ENCODE measurements around the gene TGFB1I1.
"Not testable (repeated sequence)": the region's sequence is repeated elsewhere in the genome, so short reads cannot be mapped to it uniquely, and the experiment has no call there.

TGFB1I1 gene

DNA sequence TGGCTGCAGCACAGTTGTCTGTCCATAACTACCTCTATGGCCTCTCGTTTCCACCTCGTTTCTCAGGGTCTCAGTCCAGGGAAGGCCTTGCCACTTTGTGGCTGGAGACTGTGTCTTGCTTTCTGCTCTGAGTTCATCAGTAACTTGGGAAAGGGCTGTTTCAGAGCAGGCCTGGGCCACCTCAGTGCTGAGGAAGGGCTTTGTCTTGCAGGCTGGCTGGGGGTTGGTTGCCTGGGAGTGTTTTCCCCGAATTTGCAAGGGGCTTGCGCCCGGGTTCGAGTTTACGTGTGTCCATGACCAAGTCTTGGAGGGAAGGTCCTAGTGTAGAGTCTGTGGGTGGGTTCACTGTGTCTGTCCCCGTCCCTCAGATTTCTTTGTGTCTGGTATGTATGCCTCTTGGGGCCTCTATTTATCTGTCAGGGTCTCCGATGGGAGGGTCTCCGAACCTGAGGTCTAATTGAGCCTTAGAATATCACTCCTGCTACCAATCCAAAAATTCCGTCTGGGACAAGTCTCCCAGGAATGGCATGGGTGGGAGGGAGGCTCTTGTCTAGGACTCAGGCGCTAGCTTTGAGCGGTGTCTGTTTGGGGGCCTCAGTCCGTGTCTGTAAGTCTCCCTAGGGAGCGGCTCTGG is 594 bp upstream of the TGFB1I1 start:
- no peak for DNase-seq (ENCODE audit: low spot score)

DNA sequence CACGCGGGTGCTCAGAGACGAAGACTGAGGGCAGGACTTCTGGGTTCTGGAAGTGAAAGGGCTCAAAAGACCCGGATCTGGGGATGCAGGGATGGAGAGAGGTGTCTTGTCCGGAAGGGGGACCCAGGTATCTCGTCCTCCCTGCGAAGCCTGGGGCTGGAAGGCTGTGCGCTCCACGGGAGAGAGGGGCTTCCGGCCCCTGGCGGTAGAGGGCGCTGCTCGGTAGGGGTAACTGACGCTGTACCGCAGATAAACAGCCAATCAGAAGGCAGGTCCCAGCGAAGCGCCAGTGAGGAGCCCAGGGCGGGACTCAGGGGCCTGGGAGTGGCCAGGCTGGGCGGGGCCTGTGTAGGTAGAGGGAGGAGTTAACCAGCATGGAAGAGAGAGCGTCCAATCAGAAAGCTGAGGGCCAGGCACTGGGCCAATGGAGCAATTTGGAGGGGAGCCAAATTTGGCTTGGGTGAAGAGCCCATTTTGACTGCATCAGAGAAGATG is 804 bp downstream of the TGFB1I1 start:
- DNase-seq (ENCODE audit: low spot score), result peak; percentile 32

DNA sequence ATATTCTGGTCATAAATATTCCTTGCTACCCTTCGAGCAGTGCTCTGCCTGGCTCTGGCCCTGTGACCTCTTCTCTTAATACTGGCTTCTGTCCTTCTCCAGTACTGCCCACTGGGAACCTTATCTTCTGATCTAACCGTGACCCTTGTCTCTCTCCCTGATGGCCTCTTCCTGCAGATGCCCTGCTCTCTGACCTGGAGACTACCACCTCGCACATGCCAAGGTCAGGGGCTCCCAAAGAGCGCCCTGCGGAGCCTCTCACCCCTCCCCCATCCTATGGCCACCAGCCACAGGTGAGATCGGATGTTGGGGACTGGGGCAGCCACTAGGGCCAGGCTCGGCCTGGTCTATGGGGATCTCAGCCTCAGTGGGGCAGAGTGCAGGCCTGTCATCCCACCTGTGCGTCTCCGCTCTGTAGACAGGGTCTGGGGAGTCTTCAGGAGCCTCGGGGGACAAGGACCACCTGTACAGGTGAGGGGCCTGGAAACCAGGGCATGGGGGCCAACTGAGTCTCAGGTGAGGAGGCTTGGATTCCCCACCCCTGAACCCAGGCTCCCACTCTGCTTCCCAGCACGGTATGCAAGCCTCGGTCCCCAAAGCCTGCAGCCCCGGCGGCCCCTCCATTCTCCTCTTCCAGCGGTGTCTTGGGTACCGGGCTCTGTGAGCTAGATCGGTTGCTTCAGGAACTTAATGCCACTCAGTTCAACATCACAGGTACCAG is 1.5 kb downstream of the TGFB1I1 start:
- DNase-seq (ENCODE audit: low spot score), result no peak

DNA sequence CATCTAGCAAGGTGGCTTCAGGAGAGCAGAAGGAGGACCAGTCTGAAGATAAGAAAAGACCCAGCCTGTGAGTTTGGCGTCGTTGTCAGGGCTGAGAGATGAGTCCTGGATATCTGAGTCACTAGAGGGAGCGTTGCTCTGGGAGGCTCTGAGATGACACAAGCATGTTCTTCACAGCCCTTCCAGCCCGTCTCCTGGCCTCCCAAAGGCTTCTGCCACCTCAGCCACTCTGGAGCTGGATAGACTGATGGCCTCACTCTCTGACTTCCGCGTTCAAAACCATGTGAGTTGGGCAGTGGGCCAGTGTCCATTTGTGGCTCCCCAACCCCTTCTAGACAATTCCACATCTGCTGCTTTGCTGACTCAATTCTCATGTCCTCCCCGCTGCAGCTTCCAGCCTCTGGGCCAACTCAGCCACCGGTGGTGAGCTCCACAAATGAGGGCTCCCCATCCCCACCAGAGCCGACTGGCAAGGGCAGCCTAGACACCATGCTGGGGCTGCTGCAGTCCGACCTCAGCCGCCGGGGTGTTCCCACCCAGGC is 2.3 kb downstream of the TGFB1I1 start:
- no peak for DNase-seq (ENCODE audit: low spot score)

DNA sequence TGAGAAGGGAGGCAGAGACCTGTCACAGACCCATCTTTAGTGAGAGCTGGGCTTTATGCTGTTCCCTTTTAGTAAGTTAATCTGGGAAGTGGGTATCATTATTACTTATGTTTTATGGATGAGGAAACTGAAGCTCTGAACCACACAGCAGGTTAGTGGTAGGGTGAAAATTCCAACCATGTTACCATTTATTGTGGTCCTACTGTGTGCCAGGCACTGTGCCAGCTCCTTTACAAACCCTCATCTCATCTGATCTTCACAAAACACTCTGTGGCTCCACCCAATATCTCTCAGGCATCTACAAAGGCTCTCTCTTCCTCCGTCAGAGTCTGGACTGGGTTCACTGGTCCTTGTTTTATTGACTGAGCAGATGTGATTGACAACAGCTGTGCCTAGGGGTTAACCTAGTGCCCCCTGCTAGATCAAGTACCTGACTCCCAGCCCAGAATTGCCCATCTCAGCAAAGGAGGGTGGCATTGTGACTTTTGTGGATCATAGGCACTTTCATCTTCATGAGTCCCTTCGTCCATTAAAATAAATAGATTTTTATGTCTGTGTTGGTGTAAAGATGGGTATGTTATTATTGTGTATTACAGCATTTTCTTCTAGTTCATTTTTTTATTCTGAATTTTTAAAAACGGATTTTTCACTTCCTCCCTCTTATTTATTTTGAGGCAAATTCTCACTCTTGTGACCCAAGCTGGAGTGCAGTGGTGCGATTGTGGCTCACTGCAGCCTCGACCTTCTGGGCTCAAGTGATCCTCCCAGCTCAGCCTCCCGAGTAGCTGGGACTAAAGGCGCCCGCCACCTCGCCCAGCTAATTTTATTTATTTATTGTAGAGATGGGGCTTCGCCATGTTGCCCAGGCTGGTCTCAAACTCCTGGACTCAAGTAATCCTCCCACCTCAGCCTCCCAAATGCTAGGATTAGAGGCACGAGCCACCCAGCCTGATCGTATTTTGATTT is 3.1 kb downstream of the TGFB1I1 start:
- no peak for DNase-seq (ENCODE audit: low spot score)

DNA sequence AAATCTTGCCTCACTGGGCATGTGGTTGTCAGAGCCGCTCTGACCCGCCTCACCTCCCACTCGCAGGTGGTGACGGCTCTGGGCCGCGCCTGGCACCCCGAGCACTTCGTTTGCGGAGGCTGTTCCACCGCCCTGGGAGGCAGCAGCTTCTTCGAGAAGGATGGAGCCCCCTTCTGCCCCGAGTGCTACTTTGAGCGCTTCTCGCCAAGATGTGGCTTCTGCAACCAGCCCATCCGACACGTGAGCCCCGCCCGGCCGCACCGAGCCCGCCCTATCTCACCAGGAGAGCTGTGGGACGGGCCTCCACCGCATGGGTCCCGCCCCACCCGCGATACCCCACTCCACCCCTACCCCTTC is 4.0 kb downstream of the TGFB1I1 start:
- DNase-seq (ENCODE audit: low spot score), result no peak

DNA sequence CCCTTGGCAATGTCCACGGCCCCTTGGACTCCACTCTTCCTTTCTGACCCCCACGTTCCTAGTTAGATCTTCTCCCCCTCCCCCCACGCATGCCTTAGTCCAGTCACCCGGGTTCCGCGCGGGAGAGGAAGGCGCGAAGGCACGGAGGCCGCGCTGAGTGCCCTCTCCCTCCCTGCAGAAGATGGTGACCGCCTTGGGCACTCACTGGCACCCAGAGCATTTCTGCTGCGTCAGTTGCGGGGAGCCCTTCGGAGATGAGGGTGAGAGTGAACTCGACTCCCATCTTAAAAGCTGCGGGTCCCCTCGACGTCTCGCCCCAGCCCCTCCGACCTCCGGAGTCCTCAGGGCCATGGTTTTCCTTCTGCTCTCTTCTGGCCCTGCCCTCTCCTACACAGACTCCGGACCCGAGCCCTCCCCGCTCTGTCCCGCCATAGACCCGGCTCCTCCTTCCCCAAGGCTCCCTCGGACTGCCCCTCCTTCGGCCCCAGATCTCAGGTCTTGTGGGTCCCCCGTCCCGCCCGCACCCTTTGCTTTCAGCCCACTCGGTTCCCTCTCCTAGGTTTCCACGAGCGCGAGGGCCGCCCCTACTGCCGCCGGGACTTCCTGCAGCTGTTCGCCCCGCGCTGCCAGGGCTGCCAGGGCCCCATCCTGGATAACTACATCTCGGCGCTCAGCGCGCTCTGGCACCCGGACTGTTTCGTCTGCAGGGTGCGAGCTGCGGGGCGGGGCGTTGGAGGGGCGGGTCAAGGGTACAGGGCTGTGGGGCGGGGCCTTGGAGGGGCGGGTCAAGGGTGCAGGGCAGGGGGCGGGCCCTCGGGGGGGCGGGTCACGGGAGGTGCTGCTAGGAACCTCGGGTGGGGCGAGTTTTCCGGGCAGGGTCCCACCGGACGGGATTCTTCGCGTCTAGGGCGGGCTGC is 4.6 kb downstream of the TGFB1I1 start:
- DNase-seq (ENCODE audit: low spot score), result peak; percentile 90

DNA sequence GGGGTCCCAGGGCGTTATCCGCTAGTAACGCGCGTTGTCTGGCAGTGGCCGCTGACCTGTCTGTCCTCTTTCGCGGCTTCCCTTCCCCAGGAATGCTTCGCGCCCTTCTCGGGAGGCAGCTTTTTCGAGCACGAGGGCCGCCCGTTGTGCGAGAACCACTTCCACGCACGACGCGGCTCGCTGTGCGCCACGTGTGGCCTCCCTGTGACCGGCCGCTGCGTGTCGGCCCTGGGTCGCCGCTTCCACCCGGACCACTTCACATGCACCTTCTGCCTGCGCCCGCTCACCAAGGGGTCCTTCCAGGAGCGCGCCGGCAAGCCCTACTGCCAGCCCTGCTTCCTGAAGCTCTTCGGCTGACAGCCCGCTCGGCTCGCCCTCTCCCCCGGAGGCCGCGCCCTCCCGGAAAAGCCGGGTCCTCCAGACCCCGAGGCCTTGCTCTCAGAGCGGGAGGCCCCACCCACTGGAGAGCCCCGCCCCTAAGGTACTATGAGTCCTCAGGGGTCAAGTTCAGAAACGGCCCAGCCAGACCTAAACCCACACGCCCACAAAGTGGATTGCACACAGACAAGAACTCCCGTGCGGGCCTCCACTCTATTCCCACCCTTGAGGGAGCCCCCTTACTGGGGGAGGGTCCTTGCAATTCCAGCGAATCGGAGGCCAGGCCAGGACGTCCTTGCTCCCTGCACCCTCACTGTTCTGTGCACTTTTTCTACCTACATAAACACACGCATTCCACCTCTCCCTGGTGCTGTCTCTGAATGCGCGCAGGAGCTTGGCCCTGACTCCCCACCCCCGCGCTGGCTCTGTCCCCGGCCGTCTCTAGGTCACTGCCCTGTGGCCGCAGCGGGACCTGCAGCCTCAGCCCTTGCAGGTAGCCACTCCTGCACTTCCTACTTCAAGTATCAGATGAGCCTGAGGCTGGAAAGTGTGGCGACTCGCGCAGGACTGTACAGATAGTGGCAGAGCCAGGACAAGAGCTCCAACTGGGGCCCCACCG is 5.6 kb downstream of the TGFB1I1 start:
- DNase-seq (ENCODE audit: low spot score), result no peak

DNA sequence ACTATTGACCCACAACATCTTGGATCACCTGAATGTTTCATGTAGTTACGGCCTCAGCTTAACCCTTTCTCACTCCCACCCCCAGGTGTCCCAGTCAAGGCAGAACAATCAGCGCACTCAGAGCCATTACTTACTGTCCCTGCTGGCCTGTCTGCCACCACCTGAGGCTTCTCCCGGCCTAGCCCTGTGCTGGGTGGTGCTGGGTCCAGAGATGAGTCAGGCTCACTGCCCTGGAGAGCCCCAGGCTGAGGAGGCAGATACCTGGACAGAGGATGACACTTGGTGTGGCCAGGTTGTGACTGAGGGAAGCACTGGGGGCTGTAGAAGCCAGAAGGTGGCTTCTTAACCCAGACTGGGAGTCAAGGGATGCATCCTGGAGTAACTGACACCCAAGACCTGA is 7.0 kb downstream of the TGFB1I1 start:
- DNase-seq (ENCODE audit: low spot score), result no peak

DNA sequence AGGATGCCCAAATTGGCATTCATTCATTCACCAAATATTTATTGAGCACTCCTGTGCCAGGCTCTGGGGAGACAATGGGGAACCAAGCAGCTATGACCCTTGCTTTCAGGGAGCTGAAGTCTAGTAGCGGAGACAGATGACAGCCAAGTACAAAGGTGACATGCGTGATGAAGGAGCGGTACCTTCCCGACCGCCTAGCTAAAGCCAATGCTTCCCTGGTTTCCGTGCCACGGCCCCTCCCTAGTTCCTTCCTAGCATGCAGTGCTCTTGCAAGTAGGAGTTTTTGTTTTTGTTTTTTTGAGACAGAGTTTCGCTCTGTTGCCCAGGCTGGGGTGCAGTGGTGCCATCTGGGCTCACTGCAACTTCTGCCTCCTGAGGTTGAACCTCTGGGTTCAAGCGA is 7.8 kb downstream of the TGFB1I1 start:
- no peak for DNase-seq (ENCODE audit: low spot score)

DNA sequence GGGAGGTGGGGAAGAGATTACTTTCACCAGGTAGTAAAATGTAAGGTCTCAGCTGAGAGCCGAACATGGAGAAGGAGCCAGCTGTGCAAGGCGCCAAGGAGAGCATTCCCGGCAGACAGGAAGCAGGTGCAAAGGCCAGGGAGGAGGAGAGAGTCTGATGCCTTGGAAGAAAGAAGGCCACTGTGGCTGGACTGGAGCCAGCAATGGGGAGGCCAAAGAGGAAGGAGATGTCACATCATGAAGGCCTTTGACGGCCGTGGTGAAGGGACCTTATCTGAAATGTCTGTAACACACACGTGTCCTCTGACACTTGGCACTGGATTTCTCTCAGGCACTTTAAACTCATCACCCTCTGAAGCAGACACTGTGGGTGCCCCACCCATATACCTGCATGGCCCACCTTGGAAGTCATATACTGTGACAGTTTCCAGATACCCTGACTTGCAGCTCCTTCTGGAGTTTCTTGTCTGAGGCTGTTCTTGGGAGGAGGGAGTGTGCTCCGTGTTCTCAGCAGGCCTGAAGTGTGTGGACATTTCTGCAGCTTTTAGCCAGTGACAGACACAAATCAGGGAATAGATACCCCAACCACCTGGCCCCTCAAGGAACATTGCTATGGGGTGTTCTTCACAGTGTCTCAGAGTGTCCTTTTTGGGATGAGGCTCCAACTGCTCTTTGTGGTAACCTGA is 9.0 kb downstream of the TGFB1I1 start:
- DNase-seq (ENCODE audit: low spot score), result no peak

DNA sequence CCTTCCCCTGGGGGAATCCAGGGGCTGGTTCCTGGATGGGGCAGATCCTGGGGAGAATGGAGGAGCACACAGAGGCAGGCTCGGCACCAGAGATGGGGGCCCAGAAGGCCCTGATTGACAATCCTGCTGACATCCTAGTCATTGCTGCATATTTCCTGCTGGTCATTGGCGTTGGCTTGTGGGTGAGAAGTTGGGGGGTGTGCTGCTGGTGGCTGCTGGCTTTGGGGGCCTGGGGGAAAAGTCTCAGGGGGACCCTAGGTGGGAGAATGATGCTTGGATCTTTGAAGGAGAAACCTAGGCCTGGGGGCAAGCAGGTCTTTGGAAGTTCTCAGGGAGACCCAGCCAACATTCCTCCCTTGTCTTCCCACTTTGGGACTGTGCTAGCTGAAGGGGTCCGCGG is 11.1 kb downstream of the TGFB1I1 start, which contains the start of gene SLC5A2:
SLC5A2 (plus strand) TSS at position 43 of the 400 bp plus-strand sequence; CDS start at position 57, 14 bp downstream.
- no peak for DNase-seq (ENCODE audit: low spot score)

DNA sequence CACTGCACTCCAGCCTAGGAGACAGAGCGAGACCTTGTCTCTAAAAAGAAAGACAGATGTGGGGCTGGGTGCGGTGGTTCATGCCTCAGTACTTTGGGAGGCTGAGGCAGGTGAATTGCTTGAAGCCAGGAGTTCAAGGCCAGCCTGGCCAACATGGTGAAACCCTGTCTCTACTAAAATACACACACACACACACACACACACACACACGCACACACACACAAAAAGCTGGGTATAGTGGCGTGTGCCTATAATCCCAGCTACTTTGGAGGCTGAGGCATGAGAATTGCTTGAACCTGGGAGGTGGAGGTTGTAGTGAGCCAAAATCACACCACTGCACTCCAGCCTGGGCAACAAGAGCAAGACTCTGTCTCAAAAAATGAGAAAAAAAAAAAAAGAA is 12.1 kb downstream of the TGFB1I1 start:
- not testable (repeated sequence) for DNase-seq (ENCODE audit: low spot score)

DNA sequence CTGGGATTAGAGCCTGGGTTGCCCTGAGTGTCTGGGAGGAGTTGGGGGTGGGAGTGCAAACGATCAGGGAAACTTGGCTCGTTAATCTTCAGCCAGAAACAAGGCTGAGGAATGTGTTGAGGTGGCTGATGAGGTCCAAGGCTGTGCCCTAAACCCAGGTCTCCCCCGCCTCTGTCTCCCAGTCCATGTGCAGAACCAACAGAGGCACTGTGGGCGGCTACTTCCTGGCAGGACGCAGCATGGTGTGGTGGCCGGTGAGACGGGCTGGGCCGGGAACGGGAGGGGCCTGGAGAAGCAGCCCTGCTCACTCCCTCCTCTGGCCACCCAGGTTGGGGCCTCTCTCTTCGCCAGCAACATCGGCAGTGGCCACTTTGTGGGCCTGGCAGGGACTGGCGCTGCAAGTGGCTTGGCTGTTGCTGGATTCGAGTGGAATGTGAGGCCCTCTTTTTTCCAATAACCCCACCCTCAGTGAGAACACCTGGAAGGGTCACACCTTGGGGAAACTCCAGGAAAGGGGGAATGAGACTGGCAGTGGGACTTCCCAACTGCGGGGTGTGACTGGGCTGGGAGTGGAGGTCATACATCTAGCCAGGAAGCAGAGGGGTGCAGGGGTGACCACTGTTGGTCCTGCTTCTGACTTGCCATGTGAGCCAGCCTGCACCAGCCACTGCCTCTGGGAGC is 12.7 kb downstream of the TGFB1I1 start:
- DNase-seq (ENCODE audit: low spot score), result no peak

DNA sequence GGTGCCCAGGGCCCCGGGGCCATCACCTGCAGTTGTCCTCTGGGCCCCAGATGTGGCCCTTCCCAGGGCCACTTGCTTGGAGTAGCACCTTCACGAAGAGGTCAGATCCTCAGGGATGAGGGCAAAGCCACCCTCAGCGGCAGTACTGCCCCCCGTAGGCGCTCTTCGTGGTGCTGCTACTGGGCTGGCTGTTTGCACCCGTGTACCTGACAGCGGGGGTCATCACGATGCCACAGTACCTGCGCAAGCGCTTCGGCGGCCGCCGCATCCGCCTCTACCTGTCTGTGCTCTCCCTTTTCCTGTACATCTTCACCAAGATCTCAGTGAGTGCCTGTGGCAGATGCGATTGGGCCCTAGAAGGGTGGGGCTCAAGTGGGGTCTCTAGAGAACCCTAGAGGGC is 13.6 kb downstream of the TGFB1I1 start:
- no peak for DNase-seq (ENCODE audit: low spot score)

DNA sequence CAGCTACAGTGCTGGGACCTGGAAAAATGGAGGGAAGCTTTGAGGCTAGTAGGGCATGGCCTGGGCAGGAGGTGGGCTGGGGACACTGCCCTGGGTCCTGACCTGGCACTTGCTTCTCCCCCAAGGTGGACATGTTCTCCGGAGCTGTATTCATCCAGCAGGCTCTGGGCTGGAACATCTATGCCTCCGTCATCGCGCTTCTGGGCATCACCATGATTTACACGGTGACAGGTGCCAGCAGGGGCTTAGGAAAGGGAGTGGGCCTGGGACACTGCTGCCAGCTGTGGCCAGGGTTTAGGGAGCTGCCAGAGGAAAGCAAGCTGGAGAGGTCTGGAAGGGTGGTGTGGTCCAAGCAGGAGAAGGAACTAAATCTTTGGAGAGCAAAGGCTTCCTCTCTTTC is 14.1 kb downstream of the TGFB1I1 start:
- no peak for DNase-seq (ENCODE audit: low spot score)

DNA sequence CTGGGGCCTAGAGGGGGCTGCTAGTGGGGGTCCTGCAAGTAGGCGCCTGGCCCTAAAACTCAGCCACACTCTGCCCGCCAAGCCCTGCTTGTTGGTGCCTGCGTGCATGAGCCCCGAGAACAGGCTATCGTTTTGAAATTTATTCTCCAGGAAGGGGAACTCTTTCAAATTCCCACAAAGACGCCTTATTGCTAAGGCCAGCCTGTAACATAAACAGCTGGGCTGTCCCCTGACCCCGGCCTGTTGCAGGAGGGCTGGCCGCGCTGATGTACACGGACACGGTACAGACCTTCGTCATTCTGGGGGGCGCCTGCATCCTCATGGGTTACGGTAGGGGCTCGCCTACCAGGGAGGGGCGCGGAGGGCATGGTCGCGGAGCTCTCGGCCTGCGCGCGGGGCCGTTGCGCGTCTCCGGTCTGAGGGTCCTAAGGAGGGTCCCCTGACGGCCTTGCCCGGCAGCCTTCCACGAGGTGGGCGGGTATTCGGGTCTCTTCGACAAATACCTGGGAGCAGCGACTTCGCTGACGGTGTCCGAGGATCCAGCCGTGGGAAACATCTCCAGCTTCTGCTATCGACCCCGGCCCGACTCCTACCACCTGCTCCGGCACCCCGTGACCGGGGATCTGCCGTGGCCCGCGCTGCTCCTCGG is 15.2 kb downstream of the TGFB1I1 start:
- no peak for DNase-seq (ENCODE audit: low spot score)

Data from CD4-positive, alpha-beta T cell treated with Interleukin-2 at 100 ng/mL for 4 hours (primary cell).